Neural progenitor cell (in vitro differentiated cells): ENCODE data around the gene NAPG.

ENCODE experiments used
- CTCF ChIP-seq: fragments of 200-600 bp; sonication (generic); IDR thresholded peaks from 2 replicates; pipeline ENCODE4 v1.5.1; 2017; ENCODE audit warnings: antibody characterized with exemption, mild to moderate bottlenecking
- EZH2 ChIP-seq: fragments of 200-600 bp; sonication (generic); IDR thresholded peaks from 2 replicates; pipeline ENCODE4 v1.6.1; 2017; ENCODE audit warnings: antibody characterized with exemption, mild to moderate bottlenecking, moderate library complexity
- EZH2phosphoT487 ChIP-seq: fragments of 200-600 bp; sonication (generic); IDR thresholded peaks from 2 replicates; pipeline ENCODE4 v1.6.1; 2017; ENCODE audit warnings: antibody characterized with exemption

- TF ChIP-seq CTCF (no peak), EZH2 (no peak), EZH2phosphoT487 (no peak)
Observed at GRCh38 chr18:10580215-10580614, 54.4 kb downstream of the NAPG start.
